GM10266 (cell line): ENCODE results near the gene SYS1.

ENCODE experiments used
- DNase-seq: peaks from one replicate; pipeline ENCODE4 v3.0.0; 2012; ENCODE audit errors: extremely low spot score
- TF ChIP-seq, protein P1 (sequence below): IDR thresholded peaks from 2 replicates; pipeline ENCODE4 v1.5.1; 2012; ENCODE audit warnings: mild to moderate bottlenecking, low read depth; ENCODE audit not compliant: control insufficient read depth, insufficient read depth; ENCODE audit errors: missing control alignments

The SYS1 gene

GRCh38 chr20:45374101-45374467 lies 11.1 kb downstream of the SYS1 start:
- no peak for DNase-seq

GRCh38 chr20:45374966-45375365 lies 12.0 kb downstream of the SYS1 start:
- TF ChIP-seq, protein P1, sequence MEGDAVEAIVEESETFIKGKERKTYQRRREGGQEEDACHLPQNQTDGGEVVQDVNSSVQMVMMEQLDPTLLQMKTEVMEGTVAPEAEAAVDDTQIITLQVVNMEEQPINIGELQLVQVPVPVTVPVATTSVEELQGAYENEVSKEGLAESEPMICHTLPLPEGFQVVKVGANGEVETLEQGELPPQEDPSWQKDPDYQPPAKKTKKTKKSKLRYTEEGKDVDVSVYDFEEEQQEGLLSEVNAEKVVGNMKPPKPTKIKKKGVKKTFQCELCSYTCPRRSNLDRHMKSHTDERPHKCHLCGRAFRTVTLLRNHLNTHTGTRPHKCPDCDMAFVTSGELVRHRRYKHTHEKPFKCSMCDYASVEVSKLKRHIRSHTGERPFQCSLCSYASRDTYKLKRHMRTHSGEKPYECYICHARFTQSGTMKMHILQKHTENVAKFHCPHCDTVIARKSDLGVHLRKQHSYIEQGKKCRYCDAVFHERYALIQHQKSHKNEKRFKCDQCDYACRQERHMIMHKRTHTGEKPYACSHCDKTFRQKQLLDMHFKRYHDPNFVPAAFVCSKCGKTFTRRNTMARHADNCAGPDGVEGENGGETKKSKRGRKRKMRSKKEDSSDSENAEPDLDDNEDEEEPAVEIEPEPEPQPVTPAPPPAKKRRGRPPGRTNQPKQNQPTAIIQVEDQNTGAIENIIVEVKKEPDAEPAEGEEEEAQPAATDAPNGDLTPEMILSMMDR, result no peak
- DNase-seq, result no peak

More at GRCh38 chr20:45374101-45374467, 11.1 kb downstream of the SYS1 start:
- TF ChIP-seq, protein P1, result no peak

DNA sequence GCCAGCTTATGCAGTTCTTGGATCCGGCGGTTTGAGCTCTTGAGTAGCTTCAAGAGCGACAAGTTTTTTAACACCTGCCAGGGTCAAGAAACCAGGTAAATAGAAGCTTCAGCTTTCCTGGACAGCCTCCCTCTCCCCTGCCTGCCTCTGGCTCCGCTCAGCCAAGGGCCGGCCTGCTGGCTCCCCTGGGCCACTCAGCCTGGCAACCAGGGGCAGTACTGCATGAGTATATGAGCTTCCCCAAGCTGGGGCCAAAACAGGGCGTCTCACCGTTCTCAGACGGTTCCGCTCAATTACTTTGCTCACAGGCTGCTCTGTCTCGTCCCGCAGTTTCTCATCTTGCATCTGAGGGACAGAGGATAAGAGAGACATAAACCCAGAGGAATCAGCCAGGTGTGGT lies 14.3 kb downstream of the SYS1 start:
- TF ChIP-seq, protein P1, result no peak
- no peak for DNase-seq

DNA sequence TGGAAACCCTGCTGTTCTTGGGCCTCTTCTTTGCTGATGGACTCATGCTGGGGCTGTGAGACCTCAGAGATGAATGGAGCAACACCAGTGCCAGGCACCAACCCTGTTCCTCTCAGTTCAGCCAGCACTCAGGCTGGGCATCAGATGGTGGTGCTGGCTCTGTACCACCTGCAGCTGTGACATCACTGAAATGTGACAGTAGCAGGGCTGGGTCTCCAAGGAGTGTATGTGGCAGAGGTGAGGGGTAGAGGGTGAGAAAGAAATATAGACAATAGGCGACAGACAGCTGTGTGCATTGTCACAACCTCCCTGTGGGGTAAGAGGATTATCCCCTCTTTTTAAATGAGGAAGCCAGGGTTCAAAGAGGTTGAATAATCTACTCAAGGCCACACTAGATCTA lies 15.2 kb downstream of the SYS1 start, which contains the start of gene TP53TG5:
Gene TP53TG5, minus strand, starts transcription at position 135 of the 400 bp plus-strand sequence. Its CDS starts 89 bp downstream, at position 46.
- TF ChIP-seq, protein P1, result no peak
- no peak for DNase-seq

GRCh38 chr20:45387274-45387673 lies 24.3 kb downstream of the SYS1 start:
- DNase-seq, result no peak

DNA sequence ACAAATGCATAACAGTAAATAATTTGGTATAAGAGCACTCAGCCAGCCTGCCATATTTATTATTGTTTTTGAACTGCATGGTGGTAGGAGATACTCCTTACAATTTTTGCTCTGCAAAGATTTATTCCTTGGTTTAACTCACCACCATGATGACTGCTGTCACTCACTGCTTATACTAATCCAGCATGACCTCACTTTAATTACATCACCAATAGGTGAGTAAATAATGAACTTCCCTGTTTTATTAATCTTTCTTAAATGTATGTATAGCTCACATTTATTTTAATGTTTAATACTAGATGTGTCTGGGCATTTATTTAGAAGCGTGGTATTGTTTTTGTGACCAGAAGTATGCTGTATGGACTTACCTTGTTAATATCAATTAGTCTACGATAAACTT lies 28.0 kb downstream of the SYS1 start:
- TF ChIP-seq, protein P1, result no peak

More at GRCh38 chr20:45387274-45387673, 24.3 kb downstream of the SYS1 start:
- TF ChIP-seq, protein P1, result no peak

GRCh38 chr20:45391559-45391958 lies 28.6 kb downstream of the SYS1 start:
- DNase-seq, result no peak
- TF ChIP-seq, protein P1, result no peak

More for the DNA sequence above, 28.0 kb downstream of the SYS1 start:
- no peak for DNase-seq
